Measurements from ENCODE around the gene BABAM2.

The BABAM2 gene

GRCh38 chr2:28271919-28272250 is 381.4 kb downstream of the BABAM2 start:
- Mint-ChIP-seq H3K9me3 (no peaks in the 10 kb centered on the region), H3K36me3 (ENCODE audit: low read depth) (peaks cover 7% of the 10 kb centered on the region), H3K27ac (peak overlapping the region; percentile 0), H3K4me3 (no peak overlapping the region), H3K4me1 (peaks cover 41% of the 10 kb centered on the region), H3K27me3 (no peaks in the 10 kb centered on the region)
- DNase-seq (no peak), ATAC-seq (no peak)

DNA sequence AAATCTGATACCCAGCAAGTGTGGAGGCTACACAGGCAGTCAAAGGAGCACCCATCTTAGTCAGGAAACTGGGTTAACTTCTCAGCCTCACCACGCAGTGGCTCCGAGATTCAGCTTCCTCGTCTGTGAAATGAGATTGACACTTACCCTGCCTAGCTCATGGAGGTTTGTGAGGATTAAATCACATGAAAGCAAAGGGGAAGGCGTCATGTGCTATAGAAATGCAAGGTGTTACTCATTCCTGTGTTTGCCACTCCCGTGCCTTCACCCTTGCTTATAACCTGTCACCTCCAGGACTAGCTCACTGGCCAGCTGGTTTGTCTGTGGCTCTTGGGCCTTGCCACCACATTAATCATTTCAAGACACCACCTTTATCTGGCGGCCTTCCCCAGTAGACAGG is 383.2 kb downstream of the BABAM2 start:
- H3K27ac Mint-ChIP-seq: no peak overlapping the region
- H3K4me3 Mint-ChIP-seq: no peak overlapping the region
- H3K9me3 Mint-ChIP-seq: no peaks in the 10 kb centered on the region
- peaks cover 10% of the 10 kb centered on the region for H3K36me3 Mint-ChIP-seq (ENCODE audit: low read depth)
- no peaks in the 10 kb centered on the region for H3K27me3 Mint-ChIP-seq
- DNase-seq (no peak), ATAC-seq (no peak)
- H3K4me1 Mint-ChIP-seq: peaks cover 41% of the 10 kb centered on the region

- Mint-ChIP-seq H3K4me1 (peaks cover 41% of the 10 kb centered on the region), H3K4me3 (no peak overlapping the region), H3K27ac (no peak overlapping the region), H3K36me3 (ENCODE audit: low read depth) (peaks cover 10% of the 10 kb centered on the region), H3K27me3 (no peaks in the 10 kb centered on the region), H3K9me3 (no peaks in the 10 kb centered on the region)
- DNase-seq (no peak), ATAC-seq (no peak)
Observed at GRCh38 chr2:28274911-28275685, 384.6 kb downstream of the BABAM2 start.

DNA sequence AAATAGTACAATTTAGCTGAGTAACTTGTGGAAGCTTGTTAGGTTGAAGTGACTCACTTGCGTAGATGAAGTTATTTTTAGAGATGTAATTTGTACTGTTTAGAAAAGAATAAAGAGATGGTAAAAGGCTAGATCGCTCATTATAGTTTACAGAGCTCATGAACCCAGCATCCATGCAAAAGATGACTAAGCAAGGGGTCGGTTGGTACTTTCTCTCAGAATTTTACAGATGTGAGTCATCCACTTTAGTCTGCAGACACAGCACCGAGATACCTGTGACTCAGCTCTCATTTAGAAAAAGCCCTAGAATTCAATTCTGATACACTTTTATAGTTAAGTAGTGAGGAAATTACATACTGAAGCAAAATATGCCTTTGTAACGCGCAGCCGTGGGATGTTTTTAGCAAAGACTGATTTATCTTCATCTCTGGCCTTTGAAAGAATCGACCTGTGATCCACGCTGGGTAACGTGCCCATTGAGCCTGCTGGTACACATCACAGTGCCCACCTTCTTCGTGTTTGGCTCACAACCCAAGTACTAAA is 385.6 kb downstream of the BABAM2 start:
- no peak for DNase-seq
- ATAC-seq: peak; percentile 88
- peaks cover 12% of the 10 kb centered on the region for H3K36me3 Mint-ChIP-seq (ENCODE audit: low read depth)
- H3K9me3 Mint-ChIP-seq: no peaks in the 10 kb centered on the region
- H3K4me1 Mint-ChIP-seq: peaks cover 38% of the 10 kb centered on the region
- no peaks in the 10 kb centered on the region for H3K27me3 Mint-ChIP-seq
- peak overlapping the region; percentile 53 for H3K27ac Mint-ChIP-seq
- H3K4me3 Mint-ChIP-seq: no peak overlapping the region

DNA sequence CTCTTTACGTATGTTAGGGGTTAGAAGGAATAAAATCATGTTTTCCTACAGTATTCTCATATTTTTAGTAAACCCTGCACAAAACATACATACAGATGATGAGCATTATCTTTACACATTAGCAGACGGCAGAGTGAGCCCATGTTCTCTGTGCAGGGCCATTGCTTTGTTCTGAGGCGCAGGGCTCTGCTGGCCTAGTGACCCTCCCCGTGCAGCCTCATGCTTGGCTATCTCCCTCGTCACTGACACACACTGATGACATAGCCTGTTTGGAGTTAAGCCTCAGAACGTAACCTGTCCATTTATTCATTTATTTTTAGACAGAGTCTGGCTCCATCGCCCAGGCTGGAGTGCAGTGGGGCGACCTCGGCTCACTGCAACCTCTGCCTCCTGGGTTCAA is 386.3 kb downstream of the BABAM2 start:
- H3K36me3 Mint-ChIP-seq (ENCODE audit: low read depth): peaks cover 12% of the 10 kb centered on the region
- H3K27ac Mint-ChIP-seq: no peak overlapping the region
- DNase-seq (no peak), ATAC-seq (no peak)
- no peak overlapping the region for H3K4me3 Mint-ChIP-seq
- H3K27me3 Mint-ChIP-seq: no peaks in the 10 kb centered on the region
- H3K9me3 Mint-ChIP-seq: no peaks in the 10 kb centered on the region
- peaks cover 31% of the 10 kb centered on the region for H3K4me1 Mint-ChIP-seq

GRCh38 chr2:28277466-28277865 is 386.9 kb downstream of the BABAM2 start:
- Mint-ChIP-seq H3K36me3 (ENCODE audit: low read depth) (peaks cover 16% of the 10 kb centered on the region), H3K27ac (no peak overlapping the region), H3K27me3 (no peaks in the 10 kb centered on the region), H3K4me1 (peaks cover 26% of the 10 kb centered on the region), H3K9me3 (no peaks in the 10 kb centered on the region), H3K4me3 (no peak overlapping the region)
- DNase-seq (no peak), ATAC-seq (no peak)

GRCh38 chr2:28279371-28279770 is 388.8 kb downstream of the BABAM2 start:
- DNase-seq: no peak
- no peak for ATAC-seq
- H3K27ac Mint-ChIP-seq: no peak overlapping the region
- H3K9me3 Mint-ChIP-seq: no peaks in the 10 kb centered on the region
- H3K4me3 Mint-ChIP-seq: no peak overlapping the region
- H3K4me1 Mint-ChIP-seq: peaks cover 22% of the 10 kb centered on the region
- H3K36me3 Mint-ChIP-seq (ENCODE audit: low read depth): peaks cover 13% of the 10 kb centered on the region
- H3K27me3 Mint-ChIP-seq: no peaks in the 10 kb centered on the region

- no peaks in the 10 kb centered on the region for H3K27me3 Mint-ChIP-seq
- peaks cover 13% of the 10 kb centered on the region for H3K36me3 Mint-ChIP-seq (ENCODE audit: low read depth)
- H3K27ac Mint-ChIP-seq: no peak overlapping the region
- H3K9me3 Mint-ChIP-seq: no peaks in the 10 kb centered on the region
- peaks cover 11% of the 10 kb centered on the region for H3K4me1 Mint-ChIP-seq
- DNase-seq: no peak
- H3K4me3 Mint-ChIP-seq: no peak overlapping the region
- no peak for ATAC-seq
Observed at GRCh38 chr2:28280619-28281018, 390.1 kb downstream of the BABAM2 start.

GRCh38 chr2:28281739-28282138 is 391.2 kb downstream of the BABAM2 start:
- H3K27me3 Mint-ChIP-seq: no peaks in the 10 kb centered on the region
- ATAC-seq (no peak), DNase-seq (no peak)
- no peak overlapping the region for H3K4me3 Mint-ChIP-seq
- peaks cover 9% of the 10 kb centered on the region for H3K36me3 Mint-ChIP-seq (ENCODE audit: low read depth)
- no peaks in the 10 kb centered on the region for H3K9me3 Mint-ChIP-seq
- no peaks in the 10 kb centered on the region for H3K4me1 Mint-ChIP-seq
- peak overlapping the region; percentile 19 for H3K27ac Mint-ChIP-seq

- peaks cover 9% of the 10 kb centered on the region for H3K36me3 Mint-ChIP-seq (ENCODE audit: low read depth)
Observed at GRCh38 chr2:28282248-28282647, 391.7 kb downstream of the BABAM2 start.

GRCh38 chr2:28282861-28283646 is 392.5 kb downstream of the BABAM2 start:
- DNase-seq (no peak), ATAC-seq (no peak)
- H3K27me3 Mint-ChIP-seq: no peaks in the 10 kb centered on the region
- no peaks in the 10 kb centered on the region for H3K4me1 Mint-ChIP-seq
- peaks cover 11% of the 10 kb centered on the region for H3K36me3 Mint-ChIP-seq (ENCODE audit: low read depth)
- no peak overlapping the region for H3K4me3 Mint-ChIP-seq
- H3K9me3 Mint-ChIP-seq: no peaks in the 10 kb centered on the region
- H3K27ac Mint-ChIP-seq: no peak overlapping the region

More at GRCh38 chr2:28282248-28282647, 391.7 kb downstream of the BABAM2 start:
- no peak for ATAC-seq
- Mint-ChIP-seq H3K4me3 (no peak overlapping the region), H3K27ac (no peak overlapping the region), H3K27me3 (no peaks in the 10 kb centered on the region), H3K9me3 (no peaks in the 10 kb centered on the region), H3K4me1 (no peaks in the 10 kb centered on the region)
- DNase-seq: no peak

DNA sequence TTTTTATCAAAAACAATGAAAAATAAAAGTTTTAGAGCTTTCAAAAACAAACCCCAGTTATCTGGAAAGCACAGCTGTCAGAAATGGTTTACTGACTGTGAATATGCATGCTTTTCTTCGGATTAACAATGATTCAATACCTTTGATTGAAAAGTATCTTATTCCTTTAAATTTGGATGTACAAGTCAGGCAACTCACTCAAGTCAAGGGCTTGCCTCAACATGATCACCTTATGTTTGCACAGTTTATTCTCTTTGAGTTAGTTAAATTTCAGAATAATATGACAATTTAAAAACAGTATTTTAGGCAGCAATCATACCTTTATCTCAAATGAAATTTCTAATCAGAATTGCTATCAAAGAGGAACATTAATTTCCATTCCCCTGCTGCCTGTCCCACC is 393.3 kb downstream of the BABAM2 start:
- no peak for DNase-seq
- H3K4me1 Mint-ChIP-seq: no peaks in the 10 kb centered on the region
- H3K36me3 Mint-ChIP-seq (ENCODE audit: low read depth): peaks cover 9% of the 10 kb centered on the region
- H3K9me3 Mint-ChIP-seq: no peaks in the 10 kb centered on the region
- no peaks in the 10 kb centered on the region for H3K27me3 Mint-ChIP-seq
- H3K27ac Mint-ChIP-seq: no peak overlapping the region
- H3K4me3 Mint-ChIP-seq: no peak overlapping the region
- no peak for ATAC-seq

DNA sequence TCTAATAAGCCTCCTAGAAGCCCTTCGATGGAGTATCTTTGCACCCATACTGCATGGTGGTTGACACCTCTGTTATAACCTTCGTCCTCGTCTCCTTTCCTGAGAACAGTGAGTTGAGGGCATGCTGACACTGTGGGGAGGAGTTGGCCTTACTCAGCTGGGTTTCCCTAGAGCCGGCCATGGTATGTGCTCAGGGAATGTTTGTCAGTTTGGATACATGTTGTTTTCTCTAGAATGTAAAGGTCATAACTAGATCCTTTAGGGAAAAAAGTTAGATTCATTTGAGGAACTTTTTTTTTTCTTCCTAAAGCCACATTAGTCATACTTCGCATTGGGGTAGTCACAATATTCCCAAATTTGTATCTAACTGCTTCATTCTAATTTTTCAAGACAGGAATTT is 396.1 kb downstream of the BABAM2 start:
- H3K9me3 Mint-ChIP-seq: no peaks in the 10 kb centered on the region
- ATAC-seq (no peak), DNase-seq (no peak)
- no peak overlapping the region for H3K4me3 Mint-ChIP-seq
- no peaks in the 10 kb centered on the region for H3K27me3 Mint-ChIP-seq
- H3K36me3 Mint-ChIP-seq (ENCODE audit: low read depth): peaks cover 8% of the 10 kb centered on the region
- H3K4me1 Mint-ChIP-seq: peaks cover 15% of the 10 kb centered on the region
- H3K27ac Mint-ChIP-seq: no peak overlapping the region

DNA sequence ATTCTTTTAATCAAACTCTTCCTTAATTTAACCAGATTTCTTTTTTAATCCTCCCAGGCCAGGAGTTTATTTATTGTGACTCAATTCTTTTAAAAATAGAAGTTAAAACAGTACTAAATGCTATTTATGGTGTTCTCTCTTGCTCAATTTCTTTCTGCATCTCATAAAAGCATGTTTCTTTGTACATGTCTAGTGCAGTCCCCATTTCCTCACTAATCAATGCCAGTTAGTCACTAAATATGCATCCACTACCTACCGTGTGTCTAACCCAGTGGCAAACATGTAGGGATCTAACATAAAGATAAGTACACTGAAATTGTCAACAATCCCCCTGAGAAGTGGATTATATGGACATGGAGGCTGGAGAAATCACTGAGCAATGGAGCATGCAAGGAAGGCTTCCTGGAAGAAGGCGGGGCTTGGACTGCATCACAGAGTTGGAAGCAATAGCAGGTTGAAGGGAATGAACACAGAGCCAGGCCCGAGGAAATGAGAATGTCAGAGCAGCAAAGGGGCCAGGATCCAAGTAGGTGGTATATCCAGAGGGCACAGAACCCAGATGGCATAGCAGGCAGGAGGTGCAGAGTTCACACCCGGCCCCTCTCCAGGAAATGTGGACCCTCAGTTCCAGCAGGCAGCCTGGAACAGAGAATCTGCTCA is 396.9 kb downstream of the BABAM2 start:
- peaks cover 4% of the 10 kb centered on the region for H3K36me3 Mint-ChIP-seq (ENCODE audit: low read depth)
- ATAC-seq: no peak
- no peak overlapping the region for H3K4me3 Mint-ChIP-seq
- no peaks in the 10 kb centered on the region for H3K9me3 Mint-ChIP-seq
- H3K4me1 Mint-ChIP-seq: peaks cover 23% of the 10 kb centered on the region
- DNase-seq: no peak
- no peaks in the 10 kb centered on the region for H3K27me3 Mint-ChIP-seq
- H3K27ac Mint-ChIP-seq: peak overlapping the region; percentile 51

- Mint-ChIP-seq H3K27me3 (no peaks in the 10 kb centered on the region), H3K4me1 (peaks cover 34% of the 10 kb centered on the region), H3K36me3 (ENCODE audit: low read depth) (peaks cover 4% of the 10 kb centered on the region), H3K9me3 (no peaks in the 10 kb centered on the region), H3K27ac (no peak overlapping the region), H3K4me3 (no peak overlapping the region)
- no peak for DNase-seq
- ATAC-seq: no peak
Observed at GRCh38 chr2:28288620-28289019, 398.1 kb downstream of the BABAM2 start.
